Osteoblast (primary cell): Measurements from ENCODE around the gene LUZP2. TPM values are rescaled to one million over a fixed set of nuclear protein-coding genes. Genes with fewer than 3 reads are reported as not detected.
"Not testable (repeated sequence)": the region's sequence is repeated elsewhere in the genome, so short reads cannot be mapped to it uniquely, and the experiment has no call there.

ENCODE experiments used
- DNase-seq: peaks from one replicate; pipeline ENCODE4 v3.0.0; 2011; ENCODE audit warnings: low spot score, mixed read lengths; ENCODE audit not compliant: insufficient read length; ENCODE audit errors: missing footprints
- H2AFZ ChIP-seq: 2 replicates; pipeline ENCODE4 v1.6.0; 2011; ENCODE audit warnings: mild to moderate bottlenecking, low read length
- H3K27ac ChIP-seq: 2 replicates; pipeline ENCODE4 v1.5.1; 2011; ENCODE audit warnings: mild to moderate bottlenecking, low read depth, low read length, moderate library complexity
- H3K27me3 ChIP-seq: 2 replicates; pipeline ENCODE4 v1.6.0; 2012; ENCODE audit warnings: mild to moderate bottlenecking, control low read depth, inconsistent platforms, low read length, moderate library complexity; ENCODE audit not compliant: insufficient read depth
- H3K36me3 ChIP-seq: 2 replicates; pipeline ENCODE4 v1.5.1; 2011; ENCODE audit warnings: mild to moderate bottlenecking, low read length, control low read depth, moderate library complexity; ENCODE audit not compliant: insufficient read depth
- H3K4me1 ChIP-seq: 2 replicates; pipeline ENCODE4 v1.5.1; 2011; ENCODE audit warnings: mild to moderate bottlenecking, low read length, control low read depth, moderate library complexity; ENCODE audit not compliant: insufficient read depth
- H3K4me2 ChIP-seq: 2 replicates; pipeline ENCODE4 v1.6.0; 2011; ENCODE audit warnings: mild to moderate bottlenecking, low read length; ENCODE audit not compliant: insufficient read depth
- H3K4me3 ChIP-seq: fragments of 200-600 bp; sonication (generic); 3 replicates; pipeline ENCODE4 v1.5.1; 2012; ENCODE audit warnings: mild to moderate bottlenecking, low read length, inconsistent platforms; ENCODE audit not compliant: insufficient read depth
- H3K79me2 ChIP-seq: 2 replicates; pipeline ENCODE4 v1.6.0; 2012; ENCODE audit warnings: mild to moderate bottlenecking, low read length, control low read depth, inconsistent platforms; ENCODE audit not compliant: insufficient read depth
- H3K9me3 ChIP-seq: 2 replicates; pipeline ENCODE4 v1.5.1; 2011; ENCODE audit warnings: low read depth, low read length, control low read depth
- H4K20me1 ChIP-seq: 2 replicates; pipeline ENCODE4 v1.6.0; 2012; ENCODE audit warnings: mild to moderate bottlenecking, low read length, control low read depth; ENCODE audit not compliant: insufficient read depth
- CTCF ChIP-seq: IDR thresholded peaks from 2 replicates; pipeline ENCODE4 v1.5.1; 2011; ENCODE audit warnings: mild to moderate bottlenecking, low read depth, low read length, moderate library complexity; ENCODE audit errors: extremely low read depth
- total RNA-seq: library from RNA; depleted of rRNA; stranded (reverse); fragments of >200 nt; gene quantifications from 2 replicates; pipeline ENCODE4 v1.2.3, GENCODE V29; 2012

Gene LUZP2
- total RNA-seq, 1 donor = not detected

GRCh38 chr11:24963852-24964251, 467.0 kb downstream of the LUZP2 start:
- TF ChIP-seq CTCF = no peak
- Histone ChIP-seq H3K27ac (no peak overlapping the region), H3K79me2 (no peaks in the 10 kb centered on the region), H3K4me1 (no peaks in the 10 kb centered on the region), H3K4me3 (no peak overlapping the region), H3K27me3 (no peaks in the 10 kb centered on the region), H3K36me3 (no peaks in the 10 kb centered on the region), H4K20me1 (no peaks in the 10 kb centered on the region), H3K9me3 (peaks cover 3% of the 10 kb centered on the region), H2AFZ (no peak overlapping the region), H3K4me2 (no peak overlapping the region)
- DNase-seq = no peak

- Histone ChIP-seq H3K9me3 (peaks cover 3% of the 10 kb centered on the region), H2AFZ (no peak overlapping the region), H3K79me2 (no peaks in the 10 kb centered on the region), H4K20me1 (no peaks in the 10 kb centered on the region), H3K4me1 (no peaks in the 10 kb centered on the region), H3K36me3 (no peaks in the 10 kb centered on the region), H3K4me3 (no peak overlapping the region), H3K27me3 (no peaks in the 10 kb centered on the region), H3K27ac (no peak overlapping the region), H3K4me2 (no peak overlapping the region)
- DNase-seq = no peak
- TF ChIP-seq CTCF = no peak
These were observed 468.9 kb downstream of the LUZP2 start for GRCh38 chr11:24965748-24966147.

GRCh38 chr11:24993903-24994302, 497.1 kb downstream of the LUZP2 start:
- not testable (repeated sequence) for DNase-seq, H4K20me1 ChIP-seq, H3K4me3 ChIP-seq, H3K36me3 ChIP-seq, H3K4me2 ChIP-seq, H3K27me3 ChIP-seq, H3K27ac ChIP-seq, H3K9me3 ChIP-seq, H2AFZ ChIP-seq, H3K79me2 ChIP-seq, H3K4me1 ChIP-seq

GRCh38 chr11:24999929-25000328, 503.1 kb downstream of the LUZP2 start:
- H3K27me3 ChIP-seq, H3K4me3 ChIP-seq, H2AFZ ChIP-seq, H3K4me2 ChIP-seq, H3K36me3 ChIP-seq, H4K20me1 ChIP-seq, H3K4me1 ChIP-seq, H3K27ac ChIP-seq, DNase-seq, H3K79me2 ChIP-seq, H3K9me3 ChIP-seq: not testable (repeated sequence)

- H3K27ac ChIP-seq = no peak overlapping the region
- H3K27me3 ChIP-seq = no peaks in the 10 kb centered on the region
- H2AFZ ChIP-seq = no peak overlapping the region
- no peaks in the 10 kb centered on the region for H3K79me2 ChIP-seq
- H3K4me3 ChIP-seq = no peak overlapping the region
- peaks cover 6% of the 10 kb centered on the region for H3K9me3 ChIP-seq
- no peak overlapping the region for H3K4me2 ChIP-seq
- H4K20me1 ChIP-seq = no peaks in the 10 kb centered on the region
- no peak for DNase-seq
- H3K36me3 ChIP-seq = no peaks in the 10 kb centered on the region
- H3K4me1 ChIP-seq = no peaks in the 10 kb centered on the region
- TF ChIP-seq CTCF = no peak
These were observed 540.6 kb downstream of the LUZP2 start for GRCh38 chr11:25037431-25037830.
